CD4-positive, alpha-beta T cell treated with Interleukin-17A for 4 hours (primary cell): ENCODE data around the gene NPAS3.

Experiments used
- DNase-seq: peaks from one replicate; pipeline ENCODE4 v3.0.0-alpha.2; 2020; ENCODE audit warnings: mixed read lengths

NPAS3 gene

DNA sequence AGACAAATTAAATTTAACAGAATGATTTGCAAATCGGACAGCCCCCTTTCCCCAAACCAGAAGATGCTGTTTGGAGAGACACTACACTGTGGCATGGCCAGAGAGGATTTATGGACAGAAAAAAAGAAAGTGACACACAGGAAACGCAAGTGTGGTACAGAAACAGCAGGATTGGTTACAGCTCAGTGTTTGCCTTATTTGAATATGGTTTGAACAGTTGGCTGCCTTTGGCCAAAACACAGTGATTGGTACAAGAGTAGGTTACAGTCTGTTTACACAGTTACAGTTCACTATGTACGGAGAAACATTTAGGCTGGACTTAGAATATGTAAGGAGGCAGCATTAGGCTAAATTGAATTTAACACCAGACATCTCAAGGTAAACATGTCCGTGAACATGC, 335.3 kb downstream of the NPAS3 start:
- DNase-seq: no peak

DNA sequence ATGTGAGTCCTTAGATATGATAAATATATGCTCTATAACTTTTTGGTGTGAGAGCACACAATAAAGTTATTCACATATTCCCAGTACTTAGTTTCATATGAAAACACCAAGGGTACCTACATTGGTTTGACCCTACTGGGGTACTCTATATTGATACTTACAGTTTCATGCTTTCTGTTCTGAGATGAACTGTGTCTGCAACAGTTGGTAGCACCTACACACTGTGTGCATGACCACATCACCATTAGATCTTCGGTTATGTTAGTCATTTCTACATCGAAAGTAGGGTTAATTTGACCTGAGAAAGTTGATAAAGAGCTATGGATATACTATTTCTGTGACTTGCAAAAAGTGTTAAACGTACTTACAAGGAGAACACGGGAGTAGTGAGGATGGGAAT, 337.2 kb downstream of the NPAS3 start:
- DNase-seq: no peak

DNA sequence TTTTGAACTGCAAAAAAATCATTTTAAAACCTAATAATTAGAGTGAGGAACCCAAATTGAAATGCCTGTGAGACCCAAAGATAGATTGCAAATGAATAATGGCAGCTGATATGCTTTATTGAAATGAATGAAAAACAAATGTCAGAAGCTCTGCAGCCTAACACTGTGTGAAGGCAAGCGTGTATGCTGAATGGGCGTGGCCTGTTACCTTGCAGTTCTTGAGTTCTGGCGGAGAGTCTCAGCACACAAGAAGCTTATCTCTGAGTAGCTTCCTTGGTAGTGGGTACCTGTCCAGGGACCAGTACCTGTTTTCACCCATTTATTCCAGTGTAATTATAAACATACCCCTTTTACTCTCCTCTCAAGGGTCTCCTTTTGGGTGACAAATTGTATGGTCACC, 341.2 kb downstream of the NPAS3 start:
- no peak for DNase-seq

DNA sequence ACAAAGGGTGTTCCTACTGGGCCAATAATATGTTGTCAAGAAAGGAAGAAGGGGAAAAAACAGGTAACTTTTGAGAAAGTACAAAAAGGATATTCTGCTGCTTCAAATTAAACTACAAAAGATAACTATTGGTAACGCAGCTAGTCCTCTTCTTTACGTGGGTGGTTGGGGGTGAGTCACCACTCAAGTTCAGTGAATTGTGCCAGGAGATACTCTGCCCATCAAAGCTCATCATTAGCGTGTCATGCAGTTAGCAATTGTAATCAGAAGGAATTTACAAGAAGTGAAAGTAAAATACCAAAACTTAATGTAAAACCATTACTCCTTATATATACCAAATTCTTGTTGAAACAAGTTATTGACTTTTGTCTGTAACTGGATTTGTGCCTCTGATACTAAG, 342.0 kb downstream of the NPAS3 start:
- DNase-seq: no peak

DNA sequence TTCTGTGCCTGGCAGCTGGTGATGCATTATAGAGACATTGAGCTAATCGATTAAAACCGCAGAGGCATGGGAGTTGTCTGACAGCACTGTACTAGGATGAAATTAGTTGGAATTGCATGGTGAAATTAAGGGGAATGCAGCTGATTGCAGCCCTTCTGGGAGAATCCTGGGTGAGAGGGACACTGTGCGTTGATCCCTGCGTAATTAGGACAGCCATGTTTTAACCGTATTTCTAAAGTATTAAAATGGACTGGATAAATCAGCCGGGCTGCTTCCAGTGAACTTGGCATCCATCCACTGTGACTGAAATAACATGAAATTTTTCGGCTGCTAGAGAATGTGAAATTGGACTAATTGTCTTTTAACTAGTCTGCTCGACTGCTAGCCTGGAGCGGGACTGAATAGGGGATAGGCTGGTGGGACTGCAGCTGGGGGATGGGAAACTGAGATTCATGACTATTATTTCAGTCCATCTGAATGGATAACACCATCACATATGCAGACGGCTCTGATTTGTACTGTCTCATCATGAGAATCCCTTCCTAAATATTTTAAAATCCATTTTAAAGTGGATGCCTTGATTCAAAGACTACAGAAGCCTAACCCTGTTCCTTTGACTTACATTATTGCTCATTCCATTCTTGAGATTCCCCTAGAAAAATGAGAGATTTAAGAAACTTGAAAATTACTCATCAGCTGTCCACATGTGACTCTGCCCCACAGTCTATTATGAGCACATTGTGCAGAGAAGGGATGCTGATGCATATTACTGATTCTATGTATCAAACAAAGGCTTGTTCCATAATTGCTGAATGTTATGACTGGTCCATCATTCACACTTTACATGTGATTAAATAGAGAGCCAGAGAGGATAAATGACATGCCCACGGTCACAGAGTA, 343.9 kb downstream of the NPAS3 start:
- DNase-seq: no peak

DNA sequence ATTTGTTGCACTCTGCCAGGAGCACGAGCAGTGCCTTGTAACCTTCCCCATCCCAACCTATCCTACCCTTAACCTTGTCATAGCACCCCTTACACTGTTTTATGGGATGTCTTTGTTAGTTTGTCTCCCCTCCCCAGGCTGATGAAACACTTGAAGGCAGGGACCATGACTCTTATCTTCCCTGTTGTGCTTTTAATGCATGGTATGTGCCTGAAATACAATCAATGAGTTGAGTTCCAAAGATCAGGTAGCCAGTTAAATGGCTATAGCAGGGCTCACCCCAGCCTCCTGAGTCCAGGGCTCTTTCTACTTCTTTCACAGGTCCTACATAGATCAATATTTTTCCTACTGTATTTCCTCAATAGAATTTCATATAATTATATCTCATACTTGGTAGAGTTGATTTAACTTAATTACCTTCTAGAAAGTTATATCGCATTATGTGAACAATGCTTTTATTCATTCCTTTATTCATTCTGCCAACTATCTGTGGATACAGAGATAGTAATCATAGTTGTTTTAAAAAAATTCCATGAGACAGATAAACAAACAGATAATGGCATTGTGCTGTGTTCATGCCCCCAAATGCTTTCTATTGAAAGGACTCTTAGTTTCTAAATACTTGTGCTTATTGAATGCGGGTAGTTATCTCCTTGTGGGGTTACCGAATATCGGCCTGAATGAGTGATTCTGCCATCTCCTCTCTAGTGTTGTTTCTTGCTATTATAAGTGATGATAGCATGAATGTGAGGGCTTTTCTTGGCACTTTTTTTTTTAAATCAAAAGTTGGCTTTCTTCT, 347.4 kb downstream of the NPAS3 start:
- no peak for DNase-seq

DNA sequence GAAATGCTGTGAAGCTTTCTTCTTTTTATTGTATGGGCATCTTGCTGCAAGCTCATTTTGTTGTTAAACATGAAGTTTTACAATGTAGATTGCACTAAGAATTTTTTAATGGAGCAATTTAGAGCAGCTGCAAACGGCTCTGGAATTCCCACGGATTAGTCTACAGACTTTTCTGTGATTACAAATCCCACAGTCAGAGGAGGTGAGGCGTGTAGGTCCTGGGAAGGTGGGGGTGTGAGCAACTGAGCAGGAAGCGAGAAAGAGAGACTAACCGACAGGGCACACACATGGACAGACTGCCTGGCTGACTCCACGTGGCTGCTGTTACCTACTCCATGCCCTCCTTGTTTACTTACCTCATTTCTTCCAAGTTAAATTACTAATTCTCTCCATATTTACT, 348.5 kb downstream of the NPAS3 start:
- no peak for DNase-seq

DNA sequence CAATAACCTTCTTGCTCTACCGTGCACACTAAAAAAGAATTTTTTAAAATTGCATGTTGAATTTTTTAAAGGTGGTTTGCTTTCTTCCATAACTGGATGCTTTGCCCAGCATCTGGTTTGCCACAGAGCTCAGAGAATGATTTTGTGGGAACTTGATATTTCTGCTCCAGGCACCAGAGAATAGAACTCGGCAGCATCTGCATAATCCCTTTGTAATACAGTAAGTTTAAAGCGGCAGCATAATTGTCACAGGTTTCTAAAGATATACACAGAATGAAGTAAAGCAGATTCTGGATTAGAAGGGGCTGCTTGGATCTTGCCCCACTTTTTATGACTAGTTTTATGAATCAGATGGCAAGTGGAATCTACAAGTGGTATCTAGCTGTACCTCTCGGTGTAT, 352.0 kb downstream of the NPAS3 start:
- no peak for DNase-seq

DNA sequence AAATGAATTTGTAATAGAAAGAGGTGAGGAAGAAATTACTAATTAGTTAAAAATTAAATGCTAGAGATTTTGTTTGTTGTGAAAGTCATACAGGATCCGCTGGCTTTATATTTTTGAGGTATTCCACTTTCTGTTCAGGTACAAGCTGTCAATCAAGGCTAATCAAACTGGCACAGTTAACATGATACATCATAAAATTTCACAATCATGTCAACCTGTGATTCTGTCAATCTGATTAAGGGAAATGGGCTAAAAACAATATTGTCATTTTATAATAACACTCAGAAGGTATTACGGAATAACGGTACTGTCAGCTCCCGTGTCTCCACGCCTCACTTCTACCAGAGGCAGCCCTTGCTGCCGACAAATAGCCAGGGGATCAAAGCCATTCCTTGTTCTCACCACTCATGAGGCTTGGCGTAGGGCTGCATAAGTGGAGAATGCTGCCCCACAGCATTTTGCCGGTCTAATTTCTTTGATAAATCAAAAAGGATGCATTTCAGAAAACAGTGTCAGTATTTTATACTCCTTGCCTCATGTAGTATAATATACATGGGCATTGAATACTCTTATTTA, 352.9 kb downstream of the NPAS3 start:
- DNase-seq: no peak

DNA sequence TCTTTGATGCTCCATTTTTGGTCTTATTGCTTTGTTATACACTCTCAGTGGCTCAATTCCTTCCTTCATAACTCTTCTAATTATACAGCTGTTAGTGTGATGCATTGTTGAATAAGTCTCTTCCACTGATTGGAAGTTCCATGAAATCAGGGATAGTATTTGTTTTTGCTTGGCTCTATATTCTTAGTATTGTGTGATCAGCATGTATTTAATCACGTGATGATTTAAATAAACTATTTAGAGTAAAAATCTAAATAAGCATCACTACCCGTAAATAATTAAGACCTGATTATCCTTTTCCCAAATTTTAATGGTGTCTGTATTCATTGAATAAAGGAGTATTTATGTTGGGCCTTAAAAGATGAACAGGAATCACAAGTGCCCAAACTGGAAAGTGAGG, 355.7 kb downstream of the NPAS3 start:
- DNase-seq: no peak

DNA sequence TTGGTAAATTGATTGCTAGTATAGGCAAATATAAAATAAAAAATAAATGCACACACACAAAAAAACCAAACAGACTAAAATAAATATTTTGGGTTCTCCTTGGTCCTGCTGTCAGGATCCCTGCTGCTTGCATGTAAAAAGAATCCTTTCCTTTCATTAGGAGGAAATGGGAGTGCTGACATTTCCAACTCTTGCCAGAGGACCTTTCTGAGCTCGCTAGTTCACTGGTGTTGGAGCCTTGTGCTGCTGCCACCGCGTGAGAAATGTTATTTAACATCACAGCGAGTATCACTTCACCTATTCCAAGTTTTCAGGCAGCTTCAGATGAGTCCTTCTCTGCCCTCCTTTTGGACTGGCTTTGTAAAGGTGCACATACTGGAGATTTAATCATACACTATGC, 358.9 kb downstream of the NPAS3 start:
- DNase-seq: no peak

DNA sequence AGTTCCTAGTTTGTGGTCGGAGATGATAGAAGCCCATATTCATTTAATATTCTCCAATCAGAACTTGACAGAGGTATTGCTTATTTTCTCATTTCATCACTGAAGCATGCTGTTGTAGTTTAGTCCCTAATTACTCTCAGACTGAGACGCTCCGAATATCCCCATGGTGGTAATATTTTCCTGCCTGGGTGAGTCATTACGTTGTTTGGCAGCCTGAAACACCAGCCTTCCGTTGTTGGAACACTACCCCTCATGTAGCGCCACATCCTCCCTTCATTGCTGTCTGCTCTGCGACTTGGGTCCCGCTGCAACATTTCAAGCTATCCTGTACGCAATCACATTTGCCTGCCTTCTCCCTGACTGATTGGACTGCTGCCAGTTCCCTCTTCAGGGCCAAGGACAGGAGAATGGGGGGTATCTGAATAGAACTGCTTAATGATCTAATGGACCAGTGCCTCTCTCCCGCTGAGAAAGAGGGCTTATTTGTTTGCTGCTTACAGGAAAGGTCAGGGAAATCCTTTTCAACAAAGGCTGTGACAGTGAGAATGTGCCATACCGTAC, 369.1 kb downstream of the NPAS3 start:
- no peak for DNase-seq

DNA sequence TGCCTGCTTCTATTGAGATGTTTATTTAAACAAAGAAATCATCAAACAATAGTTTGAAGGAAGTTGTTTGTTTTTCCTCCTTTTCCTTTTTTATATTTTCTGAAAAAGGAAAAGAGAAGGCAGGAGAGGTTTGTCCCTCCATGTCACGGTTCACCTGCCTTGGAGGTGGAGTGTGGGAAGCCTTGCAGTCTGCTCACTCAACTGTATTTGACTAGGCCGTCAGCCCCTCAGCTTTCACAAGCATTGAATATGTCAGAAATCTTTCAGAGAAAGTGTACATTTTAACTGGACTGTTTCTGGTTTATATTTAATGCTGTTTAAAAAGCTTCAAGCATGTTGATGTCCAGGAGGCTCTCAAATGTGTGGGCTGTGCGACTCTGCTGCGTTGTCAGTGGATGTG, 370.4 kb downstream of the NPAS3 start:
- DNase-seq: no peak

DNA sequence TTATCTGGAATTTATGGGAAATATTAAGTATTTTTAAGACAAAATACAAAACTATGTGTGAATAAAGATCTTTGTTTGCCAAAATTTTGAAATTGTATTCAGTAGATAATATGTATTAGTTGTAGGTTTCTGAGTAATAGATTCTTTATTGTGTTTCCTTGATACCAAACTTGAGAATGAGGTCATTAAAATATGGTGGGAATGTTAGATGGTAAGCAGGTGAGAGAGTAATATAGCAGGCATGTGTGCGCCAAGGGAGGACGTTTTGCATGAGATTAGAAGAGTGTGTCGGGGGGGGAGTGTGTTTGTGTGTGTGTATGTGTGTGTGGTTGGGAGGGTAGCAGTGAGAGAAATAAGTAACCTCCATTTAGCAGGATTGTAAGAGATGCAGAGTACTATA, 376.5 kb downstream of the NPAS3 start:
- no peak for DNase-seq

DNA sequence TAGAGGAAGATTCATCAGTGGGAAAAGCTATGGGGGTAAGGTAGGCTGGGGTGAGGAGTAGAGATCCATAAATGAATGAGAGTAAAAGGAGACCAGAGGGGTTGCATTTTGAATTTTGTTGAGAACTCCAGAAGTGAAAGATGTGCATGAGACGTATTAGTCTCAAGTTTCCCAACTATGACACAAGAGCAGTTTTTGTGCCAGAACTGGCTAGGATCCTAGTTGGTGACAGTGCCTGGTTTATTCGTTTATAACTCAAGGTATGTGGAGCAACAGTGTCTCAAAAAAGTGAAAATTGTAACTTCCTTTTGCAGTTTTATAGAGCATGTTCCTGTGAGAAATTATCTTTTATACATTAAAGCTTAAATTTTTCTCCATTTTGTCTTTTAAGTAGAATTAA, 377.0 kb downstream of the NPAS3 start:
- no peak for DNase-seq

DNA sequence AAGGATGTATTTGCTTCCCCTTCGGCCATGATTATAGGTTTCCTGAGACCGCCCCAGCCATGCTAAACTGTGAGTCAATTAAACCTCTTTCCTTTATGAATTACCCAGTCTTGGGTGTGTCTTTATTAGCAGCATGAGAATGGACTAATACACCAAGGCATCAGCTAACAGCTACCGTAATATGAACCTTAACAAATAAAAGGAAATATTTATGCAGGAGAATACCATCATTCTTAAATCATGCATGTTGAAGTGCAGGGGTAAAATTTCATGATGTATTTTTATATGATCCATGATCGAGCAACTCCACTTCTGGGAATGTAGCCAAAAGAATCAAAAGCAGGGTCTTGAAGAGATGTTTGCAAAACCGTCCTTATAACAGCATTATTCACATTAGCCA, 379.0 kb downstream of the NPAS3 start:
- DNase-seq: no peak

DNA sequence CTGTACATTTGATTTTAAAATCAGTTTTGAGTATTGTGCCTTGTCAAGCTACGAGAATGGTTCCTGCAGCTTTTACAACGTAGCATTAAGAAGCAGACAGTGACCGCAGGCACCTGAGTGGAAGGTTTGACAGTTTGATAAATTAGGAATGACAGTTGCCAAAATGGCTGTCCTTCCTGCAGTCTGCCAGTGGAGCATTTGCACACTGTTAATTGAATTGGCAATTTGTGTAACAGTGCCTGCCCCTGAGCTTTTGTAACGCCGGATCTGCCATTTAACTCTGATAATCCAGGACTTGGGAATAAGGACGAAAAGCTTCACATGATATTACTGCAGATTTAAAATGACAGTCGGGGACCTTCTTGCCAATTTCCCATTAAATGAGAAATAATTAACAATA, 385.3 kb downstream of the NPAS3 start:
- DNase-seq: no peak

DNA sequence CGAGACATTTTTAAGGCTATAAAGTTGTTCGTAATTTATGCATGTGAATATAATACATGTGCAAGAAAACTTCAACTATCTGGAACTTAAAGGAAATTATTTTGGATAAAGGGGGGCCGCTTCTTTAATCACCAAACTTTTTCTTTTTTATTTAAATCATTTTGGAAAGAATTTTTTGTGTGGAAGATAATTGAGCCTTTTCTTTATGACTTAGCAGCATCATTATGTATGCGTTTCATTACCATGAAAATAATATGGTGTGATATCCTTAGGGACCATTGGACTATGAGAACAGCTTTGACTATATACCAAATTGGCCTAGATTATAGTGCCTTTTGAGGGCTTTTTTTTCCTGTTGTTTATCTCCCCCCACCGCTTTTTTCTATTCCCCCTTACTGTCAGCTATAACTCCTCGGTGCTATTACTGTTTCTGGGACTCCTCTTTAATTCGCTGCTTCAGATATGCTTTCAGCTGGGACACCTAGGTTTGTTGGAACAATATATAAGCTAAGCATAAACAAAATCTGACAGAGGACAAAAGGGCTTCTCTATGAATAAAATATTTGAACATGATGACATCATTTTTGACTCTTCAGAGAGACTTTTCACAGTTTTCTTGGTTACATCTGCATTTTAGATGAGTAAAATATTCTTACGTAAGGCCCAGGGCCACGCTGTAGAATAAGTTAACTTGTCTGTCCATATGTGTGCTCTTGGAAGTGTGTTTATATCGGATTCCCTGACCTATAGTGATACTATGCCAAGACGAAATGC, 392.7 kb downstream of the NPAS3 start:
- no peak for DNase-seq

DNA sequence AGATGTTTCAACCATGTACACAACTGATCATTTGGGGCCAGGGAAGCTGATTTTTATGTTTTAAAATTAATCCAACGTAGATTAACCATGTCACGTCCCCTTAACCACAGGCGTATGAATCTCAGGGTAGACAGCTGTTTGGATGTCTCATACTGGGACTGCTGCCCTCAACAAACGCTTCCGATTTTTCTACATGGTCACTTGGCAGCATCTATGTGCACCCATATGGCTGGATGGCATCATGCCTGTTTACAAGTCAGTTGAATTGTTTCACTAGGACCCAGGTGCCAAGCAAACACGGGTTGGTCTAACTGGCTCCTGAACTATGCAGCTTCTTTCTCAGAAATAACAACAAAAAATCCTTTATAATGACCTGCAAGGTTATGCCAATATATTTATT, 393.8 kb downstream of the NPAS3 start:
- no peak for DNase-seq

DNA sequence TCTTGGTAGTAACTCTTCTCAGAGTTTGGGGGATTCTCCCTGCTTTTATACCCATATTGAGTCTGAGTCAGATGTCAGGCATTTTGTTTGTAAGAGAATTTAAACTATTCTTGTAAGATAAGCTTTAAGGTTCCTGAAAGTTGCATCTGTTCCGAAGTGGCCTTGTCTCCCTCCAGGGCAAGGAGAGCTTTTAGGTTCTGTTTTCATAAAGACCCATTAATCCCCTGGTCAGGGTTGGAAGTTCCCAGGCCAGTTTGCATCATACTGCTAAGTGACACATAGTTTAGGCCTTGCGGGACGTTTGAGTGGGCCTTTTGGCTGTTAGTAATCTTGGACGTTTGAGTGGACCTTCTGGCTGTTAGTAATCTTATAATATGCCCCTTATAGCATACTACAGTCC, 396.7 kb downstream of the NPAS3 start:
- no peak for DNase-seq

DNA sequence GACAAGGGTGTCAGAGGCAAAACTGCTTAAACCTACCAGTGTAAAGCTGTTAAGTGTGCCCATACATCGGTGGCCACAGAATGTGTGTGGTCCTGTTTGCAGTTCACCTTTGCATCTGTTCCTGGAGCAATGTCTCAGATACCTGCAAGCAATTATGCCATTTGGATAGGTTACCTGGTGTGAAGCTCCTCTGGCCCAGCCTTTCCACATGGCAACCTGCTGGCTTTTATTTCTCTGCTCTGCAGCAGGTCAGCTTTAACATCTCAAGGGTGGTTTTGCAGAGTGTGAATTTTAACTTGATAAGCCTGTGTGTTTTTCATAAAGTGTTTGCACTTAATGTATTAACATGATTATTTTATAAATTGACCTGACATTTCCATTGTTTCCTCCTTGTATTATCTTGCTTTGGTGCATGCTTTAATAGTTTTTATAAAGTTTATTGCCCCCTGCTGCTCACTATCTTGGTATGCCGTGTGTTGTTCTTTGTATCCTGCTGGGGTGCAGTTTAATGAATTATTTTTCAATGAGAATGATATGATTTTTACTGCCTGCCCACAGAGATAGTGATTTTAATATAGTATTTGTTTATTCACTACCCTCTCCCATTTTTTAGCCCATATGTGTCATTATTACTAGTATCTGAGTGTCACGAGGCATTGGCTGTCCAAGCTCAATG, 403.8 kb downstream of the NPAS3 start:
- DNase-seq: no peak

DNA sequence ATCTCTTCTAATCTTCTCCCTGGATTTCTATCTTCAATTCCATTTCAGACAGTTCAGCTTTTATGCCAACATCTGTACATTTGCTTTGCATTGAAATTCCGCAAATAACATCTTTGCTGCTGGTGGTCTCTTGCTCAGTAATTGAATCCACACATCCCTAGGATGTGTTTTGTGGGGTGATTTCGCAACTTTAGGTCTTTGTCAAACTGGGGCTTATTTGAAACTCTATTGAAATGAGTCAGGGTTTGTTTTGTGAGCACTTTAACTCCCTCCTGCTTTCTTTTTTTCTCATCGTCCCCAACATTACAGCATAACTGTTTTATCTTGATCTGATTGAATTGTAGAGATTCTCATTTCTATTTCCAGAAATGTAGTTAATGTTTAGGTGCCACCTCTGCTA, 404.3 kb downstream of the NPAS3 start:
- DNase-seq: no peak
